ENCODE measurements around the gene CYB5RL.

GRCh38 chr1:54225986-54226559 is 26.2 kb upstream of the CYB5RL start:
- TF ChIP-seq CTCF (IDR thresholded peaks at IDR 0.05) (no peak), POLR2A (IDR thresholded peaks at IDR 0.05) (no peak), POLR2AphosphoS5 (IDR thresholded peaks at IDR 0.05) (no peak), EP300 (IDR thresholded peaks at IDR 0.05) (no peak)
